PC-3 (cell line): ENCODE results near the gene GLG1. TPM values are rescaled to one million over a fixed set of nuclear protein-coding genes. Genes with fewer than 3 reads are reported as not detected.
"Not testable (repeated sequence)": the region's sequence is repeated elsewhere in the genome, so short reads cannot be mapped to it uniquely, and the experiment has no call there.

Experiments used
- ATAC-seq: fragments of 200-7000 bp; cut with Tn5 transposase; 2 replicates; pipeline ENCODE4 v1.9.1; 2020; ENCODE audit warnings: mild to moderate bottlenecking, moderate library complexity
- BruUV-seq: library from RNA; stranded (reverse); fragments of 400-500 nt; replicated peaks from 2 replicates; lab custom pipeline; 2021; lab: Mats Ljungman, UMichigan
- CTCF ChIA-PET: fragments of 300-600 bp; sonication (Branson Sonifier 250); formaldehyde crosslinking; loops from one replicate; lab custom pipeline; 2022; ENCODE audit warnings: antibody characterized with exemption; lab: Charles Lee
- POLR2A ChIA-PET: fragments of 300-600 bp; sonication (Branson Sonifier 250); formaldehyde crosslinking; loops from one replicate; lab custom pipeline; 2022; ENCODE audit warnings: antibody characterized with exemption; ENCODE audit not compliant: unreplicated experiment; lab: Charles Lee
- DNase-seq: peaks from one replicate; pipeline ENCODE4 v3.0.0-alpha.2; 2015
- H2AFZ ChIP-seq: fragments of 300-600 bp; sonication (generic); 2 replicates; pipeline ENCODE4 v1.6.0; 2016; ENCODE audit warnings: antibody characterized with exemption, low read length
- H3F3A ChIP-seq: fragments of 300-600 bp; sonication (generic); one replicate; pipeline ENCODE4 v1.6.0; 2017; ENCODE audit warnings: antibody characterized with exemption, low read length, control low read depth, mild to moderate bottlenecking; ENCODE audit not compliant: unreplicated experiment
- H3K27ac ChIP-seq: fragments of 300-600 bp; sonication (generic); 2 replicates; pipeline ENCODE4 v1.5.1; 2016; ENCODE audit warnings: mild to moderate bottlenecking, low read length
- H3K27me3 ChIP-seq: fragments of 300-600 bp; sonication (generic); 2 replicates; pipeline ENCODE4 v1.6.1; 2016; ENCODE audit warnings: low read length, mixed read lengths
- H3K36me3 ChIP-seq: fragments of 300-600 bp; sonication (generic); 2 replicates; pipeline ENCODE4 v1.6.1; 2016; ENCODE audit warnings: low read depth, mixed run types, low read length, mixed read lengths
- H3K4me1 ChIP-seq: fragments of 300-600 bp; sonication (generic); 2 replicates; pipeline ENCODE4 v1.5.1; 2016; ENCODE audit warnings: low read length; ENCODE audit not compliant: insufficient read depth
- H3K4me2 ChIP-seq: fragments of 300-600 bp; sonication (generic); 2 replicates; pipeline ENCODE4 v1.6.0; 2016; ENCODE audit warnings: low read length
- H3K4me3 ChIP-seq: fragments of 300-600 bp; sonication (generic); 2 replicates; pipeline ENCODE4 v1.5.1; 2016; ENCODE audit warnings: mild to moderate bottlenecking, low read length, mixed read lengths
- H3K79me2 ChIP-seq: fragments of 300-600 bp; sonication (generic); 2 replicates; pipeline ENCODE4 v1.6.1; 2017; ENCODE audit warnings: low read length, mixed read lengths
- H3K9ac ChIP-seq: fragments of 300-600 bp; sonication (generic); 2 replicates; pipeline ENCODE4 v1.6.0; 2016; ENCODE audit warnings: mild to moderate bottlenecking, low read length
- H3K9me2 ChIP-seq: fragments of 300-600 bp; sonication (generic); replicated peaks from 2 replicates; pipeline ENCODE4 v1.6.1; 2016; ENCODE audit warnings: mixed run types, low read length, mixed read lengths
- H3K9me3 ChIP-seq: fragments of 300-600 bp; sonication (generic); 2 replicates; pipeline ENCODE4 v1.6.1; 2016; ENCODE audit warnings: low read length, mixed read lengths
- H4K20me1 ChIP-seq: fragments of 300-600 bp; sonication (generic); 2 replicates; pipeline ENCODE4 v1.6.1; 2016; ENCODE audit warnings: low read length, mixed read lengths
- intact Hi-C: fragments of 100-400 bp; cut with micrococcal nuclease; formaldehyde crosslinking; loops from 2 replicates; pipeline ENCODE4 v1.9.0; 2023
- total RNA-seq: library from RNA; depleted of rRNA; stranded (reverse); fragments of >200 nt; gene quantifications from 2 replicates; pipeline ENCODE4 v1.2.3, GENCODE V29; 2014

Gene GLG1
- total RNA-seq, 1 experiment from 2014 or later: 63.5 TPM

- POLR2A ChIA-PET, H3K9me3 ChIP-seq, H3F3A ChIP-seq, H3K4me1 ChIP-seq, H3K79me2 ChIP-seq, H3K27ac ChIP-seq, H3K27me3 ChIP-seq, H3K9ac ChIP-seq, CTCF ChIA-PET, H4K20me1 ChIP-seq, intact Hi-C loops, H3K9me2 ChIP-seq, H3K4me2 ChIP-seq, H3K4me3 ChIP-seq, H2AFZ ChIP-seq, ATAC-seq, H3K36me3 ChIP-seq, DNase-seq, BruUV-seq: not testable (repeated sequence)
These were observed 194.7 kb downstream of the GLG1 start for GRCh38 chr16:74412138-74412774.

GRCh38 chr16:74410981-74411380 is 195.9 kb downstream of the GLG1 start:
- CTCF ChIA-PET, H3K27me3 ChIP-seq, H3K4me1 ChIP-seq, H3F3A ChIP-seq, H4K20me1 ChIP-seq, BruUV-seq, H3K9me2 ChIP-seq, H3K4me2 ChIP-seq, H3K36me3 ChIP-seq, H2AFZ ChIP-seq, H3K9me3 ChIP-seq, H3K9ac ChIP-seq, H3K79me2 ChIP-seq, intact Hi-C loops, ATAC-seq, H3K4me3 ChIP-seq, POLR2A ChIA-PET, H3K27ac ChIP-seq, DNase-seq: not testable (repeated sequence)

- POLR2A ChIA-PET, H3K27me3 ChIP-seq, H3K9me2 ChIP-seq, H3K36me3 ChIP-seq, H3K27ac ChIP-seq, H3K4me1 ChIP-seq, BruUV-seq, H3F3A ChIP-seq, intact Hi-C loops, H4K20me1 ChIP-seq, ATAC-seq, DNase-seq, H3K4me3 ChIP-seq, H3K79me2 ChIP-seq, H3K9me3 ChIP-seq, H2AFZ ChIP-seq, H3K9ac ChIP-seq, CTCF ChIA-PET, H3K4me2 ChIP-seq: not testable (repeated sequence)
These were observed 196.6 kb downstream of the GLG1 start for GRCh38 chr16:74410057-74410957.

- H3K4me1 ChIP-seq, intact Hi-C loops, DNase-seq, H4K20me1 ChIP-seq, BruUV-seq, CTCF ChIA-PET, POLR2A ChIA-PET, H3K27me3 ChIP-seq, H3K4me3 ChIP-seq, H2AFZ ChIP-seq, H3K4me2 ChIP-seq, H3K9me2 ChIP-seq, ATAC-seq, H3K27ac ChIP-seq, H3K9ac ChIP-seq, H3K79me2 ChIP-seq, H3K9me3 ChIP-seq, H3F3A ChIP-seq, H3K36me3 ChIP-seq: not testable (repeated sequence)
These were observed 197.5 kb downstream of the GLG1 start for GRCh38 chr16:74409185-74409981.

- H3K27ac ChIP-seq, POLR2A ChIA-PET, H3K4me3 ChIP-seq, intact Hi-C loops, H3K4me2 ChIP-seq, H3K9me2 ChIP-seq, H3F3A ChIP-seq, H3K36me3 ChIP-seq, H3K9ac ChIP-seq, BruUV-seq, H3K4me1 ChIP-seq, DNase-seq, ATAC-seq, H4K20me1 ChIP-seq, H3K27me3 ChIP-seq, CTCF ChIA-PET, H2AFZ ChIP-seq, H3K79me2 ChIP-seq, H3K9me3 ChIP-seq: not testable (repeated sequence)
These were observed 199.6 kb downstream of the GLG1 start for GRCh38 chr16:74407362-74407705.

GRCh38 chr16:74406600-74407361 is 200.1 kb downstream of the GLG1 start:
- POLR2A ChIA-PET, intact Hi-C loops, H3K4me2 ChIP-seq, H3K79me2 ChIP-seq, H3K4me3 ChIP-seq, H3K4me1 ChIP-seq, DNase-seq, H3K27ac ChIP-seq, H3K9me3 ChIP-seq, H3K9me2 ChIP-seq, CTCF ChIA-PET, H2AFZ ChIP-seq, H3K9ac ChIP-seq, H3K27me3 ChIP-seq, H3K36me3 ChIP-seq, H3F3A ChIP-seq, H4K20me1 ChIP-seq: not testable (repeated sequence)
- ATAC-seq: peak; percentile 66
- BruUV-seq: TSS peak; percentile 90
